KG1 (cell line): ENCODE measurements around the gene AGGF1.
"Not testable (repeated sequence)": the region's sequence is repeated elsewhere in the genome, so short reads cannot be mapped to it uniquely, and the experiment has no call there.

ENCODE experiments used
- DNase-seq: peaks from one replicate; lab custom pipeline; 2025; lab: John Stamatoyannopoulos, UW

The AGGF1 gene

DNA sequence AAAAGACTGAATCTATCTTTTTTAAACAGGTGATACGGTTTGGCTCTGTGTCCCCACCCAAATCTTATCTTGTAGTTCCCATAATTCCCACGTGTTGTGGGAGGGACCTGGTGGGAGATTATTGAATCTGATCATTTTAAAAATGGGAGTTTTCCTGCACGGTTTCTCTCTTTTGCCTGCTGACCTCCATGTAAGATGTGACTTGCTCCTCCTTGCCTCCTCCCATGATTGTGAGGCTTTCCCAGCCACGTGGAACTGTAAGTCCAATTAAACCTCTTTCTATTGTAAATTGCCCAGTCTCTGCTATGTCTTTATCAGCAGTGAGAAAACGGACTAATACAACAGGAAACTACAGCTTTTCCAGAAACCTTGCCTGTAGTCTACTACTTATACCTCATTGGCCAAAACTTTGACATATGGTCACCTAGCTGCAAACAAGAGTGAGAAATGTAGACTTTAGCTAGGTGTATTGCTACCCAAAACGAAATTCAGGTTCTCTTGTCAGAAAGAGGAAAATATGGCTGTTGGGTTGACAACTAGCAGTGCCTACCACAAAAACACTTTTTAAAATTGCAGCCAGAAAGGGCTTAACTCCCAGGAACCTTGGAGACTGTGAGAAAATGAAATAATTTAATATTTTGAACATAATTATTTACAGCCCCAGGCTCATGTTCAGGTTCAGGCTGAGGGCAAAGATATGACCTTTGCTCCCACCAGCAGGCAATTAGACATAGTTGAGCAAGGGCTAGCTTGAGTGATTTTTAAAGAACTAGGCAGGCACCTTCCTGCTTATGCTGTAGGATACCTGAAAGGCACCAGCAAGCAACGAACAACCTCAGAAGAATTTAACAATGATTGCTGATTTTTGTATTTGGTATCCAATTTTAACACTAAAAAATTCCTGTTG is 7.4 kb upstream of the AGGF1 start:
- no peak for DNase-seq

DNA sequence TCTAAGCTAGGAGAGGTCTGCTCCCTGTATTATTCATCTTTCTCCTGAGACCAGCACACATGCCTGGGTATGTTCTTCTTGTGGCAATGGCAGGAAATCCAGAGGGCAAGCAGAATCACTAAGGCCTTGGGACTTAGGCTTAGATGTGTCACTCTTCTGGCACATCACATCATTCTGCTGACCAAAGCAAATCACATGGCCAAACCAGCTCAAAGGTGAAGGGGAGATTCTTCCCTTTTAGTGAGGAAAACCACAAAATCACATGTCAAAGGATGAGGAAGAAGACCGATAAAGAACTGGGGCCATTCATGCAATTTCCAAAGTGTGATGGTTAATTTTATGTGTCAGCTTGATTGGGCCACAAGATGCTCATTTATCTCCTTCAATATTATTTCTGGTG is 5.7 kb upstream of the AGGF1 start:
- DNase-seq, result no peak

DNA sequence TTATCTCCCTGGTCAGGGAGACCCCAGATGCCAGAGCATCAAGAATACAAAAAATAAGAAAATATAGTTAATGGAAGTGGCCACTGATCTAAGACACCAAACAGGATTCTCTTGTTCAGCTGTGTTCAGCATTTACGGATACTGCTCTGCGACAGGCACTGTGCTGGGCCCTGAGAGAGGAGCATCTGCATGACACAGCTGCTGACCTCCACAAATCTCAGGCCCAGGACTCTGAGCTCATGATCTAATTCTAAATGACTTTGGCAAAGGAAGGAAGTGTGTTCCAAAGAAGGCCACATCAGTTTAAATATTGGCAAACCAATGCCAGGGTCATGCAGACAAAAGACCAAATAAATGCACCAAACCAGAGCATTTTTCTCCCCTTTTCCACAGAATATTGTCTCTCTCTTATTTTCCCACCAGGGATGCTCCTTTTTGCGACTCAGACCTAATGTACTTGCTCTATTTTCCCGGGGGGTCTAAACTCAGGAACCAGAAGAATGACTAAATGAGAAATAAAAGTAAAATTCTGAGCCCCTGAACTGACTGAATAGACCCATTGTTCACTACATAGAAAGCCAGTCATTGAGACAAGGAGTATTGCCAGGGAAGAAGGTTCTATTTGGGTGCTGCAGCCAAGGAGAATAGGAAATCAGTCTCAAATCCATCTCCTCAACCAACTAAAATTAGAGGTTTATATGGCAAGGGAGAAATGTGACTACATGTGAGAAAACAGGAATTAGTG is 1.4 kb upstream of the AGGF1 start:
- DNase-seq, result no peak

DNA sequence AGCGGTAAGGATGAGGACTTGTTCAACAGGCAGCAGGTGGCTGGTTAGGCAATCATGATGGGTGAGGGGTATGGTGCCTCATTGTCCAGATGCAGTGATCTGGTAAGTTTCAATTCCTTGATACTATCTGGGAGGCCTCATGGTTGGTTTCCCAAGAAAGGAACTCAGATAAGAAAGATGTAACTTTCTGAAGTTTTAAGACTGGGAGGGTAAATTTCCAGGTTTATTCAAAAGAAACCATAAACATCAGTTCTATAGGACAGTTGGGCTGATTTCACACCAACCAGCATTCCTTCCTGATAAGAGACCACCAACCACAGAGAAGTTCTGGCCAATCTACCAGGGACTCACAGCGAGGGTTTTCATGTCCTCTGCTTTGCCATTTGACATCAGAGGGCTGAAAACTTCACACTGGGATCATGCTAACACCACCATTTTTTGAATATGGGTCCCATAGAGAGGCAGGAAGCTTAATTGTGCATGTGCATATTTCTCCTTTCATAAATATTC is 773 bp upstream of the AGGF1 start:
- no peak for DNase-seq

DNA sequence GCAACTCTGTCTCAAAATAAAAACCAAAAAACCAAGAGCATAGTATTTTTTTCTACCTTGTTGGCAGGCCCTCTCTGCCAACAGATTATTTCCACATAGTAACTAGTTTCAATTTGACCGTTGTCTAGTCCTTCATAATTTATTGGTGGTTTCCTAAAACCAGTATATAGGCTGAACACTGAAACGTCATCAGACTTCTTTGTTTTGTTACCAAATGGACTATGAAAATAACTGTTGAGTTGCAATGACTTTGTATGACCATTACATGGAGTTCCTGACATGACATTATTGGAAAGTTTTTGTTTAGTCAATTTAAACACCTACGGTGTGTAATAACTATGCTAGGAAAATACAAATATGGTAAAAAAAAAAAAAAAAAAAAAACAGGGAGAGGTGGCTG is 1.7 kb downstream of the AGGF1 start:
- no peak for DNase-seq

DNA sequence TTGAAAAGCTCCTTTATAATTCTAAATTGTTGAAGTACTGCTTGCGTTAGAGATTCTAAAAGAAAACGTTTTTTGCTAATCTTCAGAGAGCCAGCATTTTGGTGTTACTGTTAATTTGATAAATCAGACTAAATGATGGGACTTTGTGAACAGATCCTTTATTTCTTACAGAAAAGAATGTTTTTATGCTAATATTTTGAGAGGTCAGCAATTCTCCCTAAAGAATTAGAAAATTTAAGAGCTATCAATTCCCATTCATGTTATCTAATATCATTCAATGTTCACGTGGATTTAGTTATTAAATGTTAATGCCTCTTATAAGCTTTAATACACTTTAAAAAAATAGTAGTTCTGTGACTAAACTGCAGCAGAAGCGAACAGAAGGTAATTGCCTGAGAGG is 2.4 kb downstream of the AGGF1 start:
- DNase-seq, result no peak

DNA sequence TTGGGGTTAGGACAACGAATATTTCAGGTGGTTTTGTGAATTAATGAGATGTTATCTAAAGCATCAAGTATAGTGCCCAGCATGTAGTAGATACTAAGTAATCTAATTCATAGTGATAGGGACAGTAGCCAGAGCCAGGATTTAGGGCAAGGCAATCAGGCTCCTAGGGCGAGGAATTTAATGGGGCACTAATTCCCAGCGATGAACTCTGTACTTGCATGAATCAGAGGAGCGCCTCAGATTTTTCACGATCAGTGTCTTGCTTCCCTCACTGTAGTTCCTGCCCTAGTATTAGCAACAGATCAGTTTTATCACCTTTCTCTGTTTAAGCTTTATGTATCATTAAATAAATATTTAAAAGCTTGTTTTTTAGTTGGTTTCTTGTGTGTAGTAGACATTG is 3.1 kb downstream of the AGGF1 start:
- DNase-seq, result no peak

DNA sequence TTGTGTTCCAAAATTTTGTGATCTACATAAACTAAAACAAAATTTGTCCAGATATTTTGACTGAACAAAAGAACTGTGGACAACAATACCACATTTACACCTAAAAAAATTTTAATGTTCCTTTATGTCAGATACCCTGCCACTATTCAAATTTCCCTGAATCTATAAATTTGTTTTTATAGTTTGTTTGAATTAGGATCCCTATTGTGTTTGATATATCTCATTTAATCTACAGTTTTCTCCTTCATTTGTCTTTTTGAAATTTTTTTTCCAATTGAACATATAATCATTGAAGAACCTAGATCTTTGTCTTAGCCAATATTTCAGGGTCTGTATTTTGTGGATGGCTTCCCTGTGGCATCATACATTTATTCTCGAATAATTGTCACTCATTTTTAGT is 5.7 kb downstream of the AGGF1 start:
- no peak for DNase-seq

DNA sequence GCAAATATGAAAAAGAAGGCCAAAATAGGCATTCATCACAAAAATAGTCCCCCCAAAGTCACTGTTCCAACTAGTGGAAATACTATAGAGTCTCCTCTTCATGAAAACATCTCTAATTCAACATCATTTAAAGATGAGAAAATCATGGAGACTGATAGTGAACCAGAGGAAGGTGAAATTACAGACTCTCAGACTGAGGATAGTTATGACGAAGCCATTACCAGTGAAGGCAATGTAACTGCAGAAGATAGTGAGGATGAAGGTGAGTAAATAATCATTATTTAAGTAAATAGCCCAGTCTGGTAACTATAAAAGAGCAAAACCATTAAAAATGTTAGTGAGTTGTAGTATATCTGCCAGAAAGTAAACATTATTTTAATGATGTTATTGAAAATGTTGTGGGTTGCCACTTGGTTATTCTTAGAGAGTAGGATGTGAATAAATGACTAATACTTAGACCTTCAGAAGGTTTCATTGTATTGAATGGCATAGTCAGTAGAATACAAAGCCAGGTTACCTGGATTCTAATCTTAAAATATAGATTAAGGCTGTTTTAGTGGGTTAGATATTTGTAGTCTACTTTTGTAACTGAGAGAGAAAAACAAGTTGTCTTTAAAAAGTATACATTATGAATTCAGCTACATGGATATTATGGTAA is 16.3 kb downstream of the AGGF1 start:
- no peak for DNase-seq

DNA sequence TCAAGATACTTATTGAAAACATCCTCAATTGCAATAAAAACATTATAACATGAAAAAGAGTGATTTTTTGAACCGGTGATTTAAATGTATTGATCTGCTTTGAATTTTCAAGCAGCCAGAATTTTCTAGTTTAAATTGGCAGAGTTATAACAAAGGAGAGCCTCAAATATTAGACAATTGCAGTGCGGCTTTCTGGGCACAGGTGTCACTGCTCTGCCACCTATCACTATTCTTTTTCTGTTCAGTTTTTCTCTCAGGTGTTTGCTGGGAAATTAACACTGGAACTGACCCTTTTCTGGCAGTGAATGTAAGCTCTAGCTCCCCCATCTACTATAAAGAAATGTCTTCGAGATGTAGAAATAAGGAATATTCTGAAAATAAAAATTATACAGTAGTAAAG is 33.8 kb downstream of the AGGF1 start:
- no peak for DNase-seq

DNA sequence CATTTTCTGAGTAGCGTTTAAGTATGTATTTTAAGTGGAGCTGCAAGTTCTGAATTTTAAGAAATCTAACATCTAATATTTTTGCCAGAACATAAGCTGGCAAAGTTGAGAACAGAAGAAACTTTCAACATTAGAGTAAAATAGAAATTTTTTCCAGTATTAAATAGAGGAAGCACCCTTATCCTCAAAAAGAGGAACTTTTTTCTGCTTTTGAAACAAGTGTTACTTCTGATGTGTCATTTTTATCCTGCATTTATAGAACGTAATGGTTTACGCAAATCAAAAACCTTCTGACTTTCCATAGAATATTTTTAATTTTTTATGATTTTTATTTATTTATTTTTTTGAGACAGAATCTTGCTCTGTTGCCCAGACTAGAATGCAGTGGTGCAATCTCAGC is 35.1 kb downstream of the AGGF1 start:
- DNase-seq, result no peak

DNA sequence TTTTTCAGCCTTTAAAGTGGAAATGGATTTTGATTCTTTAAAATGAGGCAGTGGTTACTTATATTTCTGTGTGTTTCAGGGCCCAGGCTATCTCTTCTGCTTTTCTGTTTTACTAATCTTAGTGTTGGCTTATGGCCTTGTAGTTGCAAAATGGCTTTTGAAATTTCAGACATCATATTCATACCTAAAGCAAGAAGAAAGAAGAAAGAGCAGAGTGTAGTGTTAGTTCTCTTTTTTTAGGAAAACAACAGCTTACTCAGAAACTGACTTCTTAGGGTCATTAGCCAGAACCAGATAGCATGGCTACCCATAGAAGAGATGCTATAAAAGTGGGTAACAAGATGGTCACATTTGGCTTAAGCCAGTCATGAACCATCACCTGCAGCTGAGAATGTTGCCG is 36.0 kb downstream of the AGGF1 start:
- no peak for DNase-seq

DNA sequence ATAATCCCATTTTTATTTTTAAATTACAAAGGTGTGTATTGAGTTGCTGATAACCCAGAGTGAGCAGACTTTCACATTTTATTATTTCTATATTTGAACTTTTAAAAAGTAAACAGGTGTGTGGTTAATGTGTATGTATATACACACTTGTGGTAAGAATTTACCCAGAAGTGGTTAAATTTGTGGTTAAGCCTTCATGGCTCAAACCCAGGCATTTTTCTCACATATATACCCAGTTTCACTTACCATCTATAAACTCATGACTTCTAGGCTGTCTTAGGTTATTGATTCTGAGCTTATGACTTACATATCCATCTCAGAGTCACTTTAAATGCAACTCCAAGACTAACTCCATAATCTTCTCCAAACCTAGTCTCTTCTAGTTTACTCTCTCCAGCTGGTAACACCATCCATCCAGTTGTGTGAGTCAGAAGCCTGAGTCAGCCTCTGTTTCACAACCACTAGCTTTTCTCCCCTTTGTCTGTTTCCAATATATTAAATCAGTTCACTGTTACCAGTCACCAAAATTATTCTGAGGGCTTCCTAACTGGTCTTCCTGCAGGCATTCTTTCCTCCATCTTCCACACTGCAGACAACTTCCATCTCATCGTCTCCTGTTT is 36.7 kb downstream of the AGGF1 start:
- no peak for DNase-seq

DNA sequence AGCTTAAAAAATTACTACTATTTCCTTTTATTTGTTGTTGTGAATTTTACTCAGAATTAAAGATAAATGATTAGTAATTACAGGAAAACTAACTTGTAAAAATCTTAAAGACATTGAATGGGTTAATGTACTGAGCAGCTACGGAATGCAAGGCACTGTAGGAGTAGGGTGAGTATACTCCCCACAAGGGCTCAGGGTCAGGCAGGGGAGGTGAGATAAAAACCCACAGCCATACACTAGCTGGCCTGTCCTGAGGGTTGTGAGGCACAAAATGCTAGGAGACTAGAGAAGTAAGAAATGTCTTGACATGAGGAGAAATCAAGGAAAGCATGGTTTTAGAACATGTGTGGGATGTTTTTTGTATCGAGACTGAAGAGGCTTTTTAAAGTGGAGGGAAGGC is 43.5 kb downstream of the AGGF1 start:
- DNase-seq, result no peak

DNA sequence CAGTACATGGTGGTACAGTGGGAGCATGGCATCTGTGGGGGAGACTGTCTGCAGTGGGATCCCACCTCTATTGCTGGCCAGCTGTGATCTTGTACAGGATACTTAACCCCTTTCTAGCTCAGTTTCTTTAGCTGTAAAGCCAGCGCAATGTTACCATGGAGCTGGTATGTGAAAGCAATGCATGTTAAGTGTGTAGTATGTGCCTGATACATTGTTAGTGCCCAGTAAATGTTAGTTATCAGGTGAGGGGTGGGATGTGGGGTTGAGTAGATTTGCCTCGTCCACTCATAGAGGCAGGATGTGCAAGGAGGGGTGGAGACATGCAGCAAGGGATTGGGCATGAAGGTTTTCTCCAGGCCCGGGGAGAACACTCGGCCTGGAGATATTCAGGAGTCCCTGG is 44.5 kb downstream of the AGGF1 start:
- no peak for DNase-seq

DNA sequence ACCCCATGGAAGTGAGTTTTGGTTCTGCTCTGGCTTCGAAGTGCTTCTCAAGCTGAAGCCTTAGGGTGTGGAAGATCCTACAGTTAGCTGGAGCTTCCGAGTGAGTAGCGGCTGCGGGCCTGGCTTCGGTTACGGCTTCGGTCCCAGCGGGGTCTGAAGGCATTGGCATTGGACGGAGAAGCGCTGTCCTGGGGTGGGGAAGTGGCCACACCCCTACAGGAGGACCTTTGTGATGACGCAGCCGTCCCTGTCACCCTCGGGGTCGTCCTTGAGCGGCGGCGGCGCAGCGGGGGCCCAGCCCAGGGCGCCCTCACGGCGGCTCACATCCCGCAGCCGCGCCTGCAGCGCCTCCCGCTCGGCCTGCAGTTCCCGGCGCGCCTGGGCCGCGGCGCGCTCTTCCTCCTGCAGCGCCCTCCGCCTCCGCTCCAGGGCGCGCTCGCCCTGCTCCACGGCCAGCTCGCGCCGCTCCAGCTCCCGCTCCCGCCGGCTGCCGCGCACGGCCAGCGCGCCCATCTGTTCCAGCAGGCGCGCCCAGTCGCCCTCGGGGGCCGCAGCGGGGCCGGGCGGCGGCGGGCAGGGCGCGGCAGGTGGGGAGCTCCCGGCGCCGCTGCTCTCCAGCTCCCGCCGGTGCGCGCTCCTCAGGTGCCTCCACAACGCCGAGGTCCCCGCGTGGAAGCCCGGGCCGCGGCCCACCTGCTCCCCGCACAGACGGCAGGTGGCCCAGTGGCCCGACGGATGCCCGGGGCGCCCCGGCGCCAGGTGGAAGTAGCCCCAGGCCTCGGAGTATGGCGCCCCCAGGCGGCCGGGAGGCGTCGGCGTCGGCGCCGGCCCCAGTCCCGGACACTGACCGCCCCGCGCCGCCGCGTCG is 47.0 kb downstream of the AGGF1 start:
- DNase-seq, result peak; percentile 51

DNA sequence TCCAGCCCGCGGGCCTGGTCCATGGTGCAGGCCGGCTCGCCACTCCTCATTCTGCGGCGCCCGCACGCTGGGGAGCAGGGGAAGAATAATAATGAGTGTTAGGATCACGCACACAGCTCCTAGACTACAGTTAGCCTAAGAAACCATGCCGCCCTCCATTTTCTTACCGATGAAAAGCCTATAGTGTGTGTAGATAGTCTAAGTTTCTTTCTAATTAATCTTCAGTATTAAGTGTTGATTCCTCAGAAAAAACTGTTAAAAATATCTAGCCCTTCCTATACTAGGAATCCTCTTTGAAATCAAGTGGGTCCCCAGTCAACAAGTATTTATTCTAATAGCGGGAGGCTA is 47.6 kb downstream of the AGGF1 start:
- DNase-seq, result peak; percentile 51

DNA sequence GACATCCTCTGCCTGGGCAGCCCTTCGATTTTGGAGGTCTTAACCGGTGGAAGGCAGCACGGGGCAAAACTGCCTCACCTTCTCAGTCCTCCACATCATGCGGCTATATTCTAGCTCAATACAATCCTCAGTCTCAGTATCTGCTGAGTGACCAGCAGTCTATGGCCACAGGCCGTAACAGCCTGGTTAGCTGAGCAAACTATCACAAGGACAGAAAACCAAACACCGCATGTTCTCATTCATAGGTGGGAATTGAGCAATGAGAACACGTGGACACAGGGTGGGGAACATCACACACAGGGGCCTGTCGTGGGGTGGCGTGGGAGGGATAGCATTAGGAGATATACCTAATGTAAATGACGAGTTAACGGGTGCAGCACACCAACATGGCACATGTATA is 50.3 kb downstream of the AGGF1 start:
- DNase-seq, result not testable (repeated sequence)

DNA sequence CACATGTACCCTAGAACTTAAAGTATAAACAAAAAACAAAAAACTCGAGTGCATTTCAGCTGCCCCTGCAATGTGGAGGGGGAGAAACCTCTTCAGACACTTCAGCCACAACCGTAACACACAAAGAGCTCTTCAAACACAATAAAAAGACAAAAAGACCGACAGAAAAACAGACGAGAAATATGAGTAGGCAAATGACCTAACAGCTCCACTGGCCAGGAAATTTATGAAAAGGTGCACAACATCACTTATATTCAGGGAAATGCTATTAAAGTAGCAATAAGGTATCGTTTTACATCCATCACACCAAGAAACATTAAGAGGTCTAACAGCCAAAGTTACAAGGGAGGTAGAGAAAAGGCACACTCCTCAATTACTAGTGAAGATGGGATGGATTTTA is 50.7 kb downstream of the AGGF1 start:
- DNase-seq, result no peak

DNA sequence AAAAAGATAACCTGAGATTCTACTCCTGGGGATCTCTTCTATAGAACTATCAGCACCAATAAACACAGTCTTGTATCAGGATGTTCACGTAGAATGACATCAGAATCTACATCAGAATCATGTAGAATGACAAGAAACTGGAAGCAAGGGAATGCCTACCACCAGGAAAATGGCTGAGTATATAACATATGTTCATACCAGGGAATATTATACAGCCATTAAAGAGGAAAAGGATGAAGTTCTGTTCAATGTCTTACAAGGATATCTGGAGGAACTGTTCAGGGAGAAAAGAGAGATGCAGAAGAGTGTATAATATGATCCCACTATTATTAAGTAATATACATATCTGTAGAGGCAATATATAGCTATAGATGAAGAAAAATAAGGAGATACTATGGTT is 52.1 kb downstream of the AGGF1 start:
- no peak for DNase-seq

DNA sequence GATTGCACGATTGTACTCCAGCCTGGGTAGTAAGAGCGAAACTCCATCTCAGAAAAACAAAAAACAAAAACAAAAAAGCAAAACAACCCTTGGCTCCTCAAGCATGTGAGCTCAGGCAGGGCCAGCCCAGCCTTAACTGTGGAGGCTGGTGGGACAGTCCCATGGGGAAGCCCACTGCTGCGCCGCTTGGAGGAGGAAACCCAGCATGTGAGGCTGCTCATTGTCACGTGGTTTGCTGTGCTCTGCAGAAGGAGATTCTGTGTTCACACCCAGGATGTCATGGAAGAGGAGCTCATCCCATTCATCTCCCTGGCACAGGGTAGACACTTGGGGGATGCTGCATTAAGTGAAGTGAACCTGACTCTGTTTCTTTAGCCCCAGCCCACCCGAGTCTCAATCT is 52.9 kb downstream of the AGGF1 start:
- no peak for DNase-seq

DNA sequence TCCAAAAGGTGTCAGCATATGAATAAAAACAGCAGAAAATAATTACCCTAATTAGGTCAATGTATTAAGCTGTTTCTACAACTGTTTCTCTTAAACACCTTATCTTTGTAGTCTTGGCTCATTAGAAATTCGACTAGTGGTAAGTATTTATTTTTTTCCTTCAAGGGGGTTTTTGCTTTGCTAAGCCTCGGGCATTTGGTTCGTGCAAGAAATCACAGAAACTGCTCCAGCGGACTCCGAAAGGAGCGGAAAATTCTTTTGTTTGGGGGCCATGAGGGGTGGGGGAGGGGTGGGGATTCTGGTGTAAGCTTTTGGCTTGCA is 56.1 kb downstream of the AGGF1 start:
- DNase-seq, result no peak
